ENCODE data around the gene GMCL2.

GMCL2 gene

DNA sequence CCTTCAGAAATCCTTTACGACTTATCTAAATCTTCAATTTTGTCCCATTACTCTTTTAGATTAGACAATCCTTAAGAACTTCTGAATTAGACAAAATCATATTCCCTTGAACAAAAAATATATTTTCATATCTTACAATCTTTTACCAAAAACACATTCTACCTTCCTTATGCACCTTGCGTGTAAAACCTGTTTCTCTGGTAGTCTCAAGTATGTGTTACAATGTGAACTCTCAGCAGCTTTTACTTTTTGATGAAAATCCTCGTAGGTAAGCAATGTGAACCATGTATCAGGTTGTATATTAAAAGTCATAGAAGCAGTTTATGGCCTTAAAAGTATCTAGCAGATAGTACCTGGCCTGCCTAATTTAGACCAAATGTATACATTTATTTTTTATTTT, 12.7 kb downstream of the GMCL2 start:
- TF ChIP-seq, protein P1, sequence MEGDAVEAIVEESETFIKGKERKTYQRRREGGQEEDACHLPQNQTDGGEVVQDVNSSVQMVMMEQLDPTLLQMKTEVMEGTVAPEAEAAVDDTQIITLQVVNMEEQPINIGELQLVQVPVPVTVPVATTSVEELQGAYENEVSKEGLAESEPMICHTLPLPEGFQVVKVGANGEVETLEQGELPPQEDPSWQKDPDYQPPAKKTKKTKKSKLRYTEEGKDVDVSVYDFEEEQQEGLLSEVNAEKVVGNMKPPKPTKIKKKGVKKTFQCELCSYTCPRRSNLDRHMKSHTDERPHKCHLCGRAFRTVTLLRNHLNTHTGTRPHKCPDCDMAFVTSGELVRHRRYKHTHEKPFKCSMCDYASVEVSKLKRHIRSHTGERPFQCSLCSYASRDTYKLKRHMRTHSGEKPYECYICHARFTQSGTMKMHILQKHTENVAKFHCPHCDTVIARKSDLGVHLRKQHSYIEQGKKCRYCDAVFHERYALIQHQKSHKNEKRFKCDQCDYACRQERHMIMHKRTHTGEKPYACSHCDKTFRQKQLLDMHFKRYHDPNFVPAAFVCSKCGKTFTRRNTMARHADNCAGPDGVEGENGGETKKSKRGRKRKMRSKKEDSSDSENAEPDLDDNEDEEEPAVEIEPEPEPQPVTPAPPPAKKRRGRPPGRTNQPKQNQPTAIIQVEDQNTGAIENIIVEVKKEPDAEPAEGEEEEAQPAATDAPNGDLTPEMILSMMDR (IDR thresholded peaks at IDR 0.05), result no peak
- Histone ChIP-seq H3K27me3 (no peaks in the 10 kb centered on the region), H3K27ac (no peak overlapping the region), H3K36me3 (no peaks in the 10 kb centered on the region), H3K9me3 (no peaks in the 10 kb centered on the region), H3K4me3 (ENCODE audit: low read depth in 1 of 2, low read length in 1 of 2) (no peak overlapping the region), H3K4me1 (ENCODE audit: control insufficient read depth in 1 of 2, insufficient read depth in 1 of 2, low read depth in 1 of 2, low read length in 1 of 2) (no peaks in the 10 kb centered on the region)

DNA sequence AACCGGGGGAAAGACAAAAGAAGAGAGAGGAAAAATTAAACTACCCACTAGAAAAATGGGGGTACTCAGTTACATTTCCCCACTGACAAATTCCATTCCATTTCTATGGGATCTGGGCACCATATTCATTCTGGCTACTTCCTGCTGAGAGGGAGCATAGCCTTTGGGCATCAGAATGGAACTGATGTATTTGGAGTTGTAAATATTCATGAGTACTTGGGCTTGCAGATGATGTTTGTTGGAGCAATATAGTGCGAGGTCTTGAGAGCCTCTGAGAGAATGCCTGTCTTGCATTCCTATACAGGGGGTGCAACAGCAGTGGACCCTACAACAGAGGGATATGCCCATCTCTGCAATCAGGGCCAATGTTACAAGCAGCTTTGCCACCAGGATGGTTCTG, 16.7 kb downstream of the GMCL2 start:
- Histone ChIP-seq H3K4me3 (ENCODE audit: low read depth in 1 of 2, low read length in 1 of 2) (no peak overlapping the region), H3K4me1 (ENCODE audit: control insufficient read depth in 1 of 2, insufficient read depth in 1 of 2, low read depth in 1 of 2, low read length in 1 of 2) (no peaks in the 10 kb centered on the region), H3K9me3 (no peaks in the 10 kb centered on the region), H3K27me3 (peaks cover 9% of the 10 kb centered on the region), H3K36me3 (no peaks in the 10 kb centered on the region), H3K27ac (no peak overlapping the region)
- TF ChIP-seq, protein P1 (IDR thresholded peaks at IDR 0.05), result no peak

DNA sequence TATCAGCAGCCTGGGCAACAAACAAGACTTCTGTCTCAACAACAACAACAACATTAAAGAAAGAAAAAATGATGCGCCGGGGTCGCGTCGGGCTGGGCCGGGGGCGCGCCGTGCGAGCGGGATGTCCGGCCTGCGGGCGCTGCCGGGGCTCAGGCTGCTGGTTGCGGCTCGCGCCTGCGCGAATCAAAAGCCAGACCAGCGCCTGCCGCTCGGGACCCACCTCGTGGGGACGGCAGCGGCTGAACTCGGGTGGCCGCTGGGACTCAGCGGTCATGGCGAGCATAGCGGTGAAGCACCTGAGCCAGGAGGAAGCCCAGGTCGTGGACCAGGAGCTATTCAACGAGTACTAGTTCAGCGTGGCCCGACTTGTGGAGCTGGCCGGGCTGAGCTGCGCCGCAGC, 21.6 kb downstream of the GMCL2 start:
- Histone ChIP-seq H3K9me3 (no peaks in the 10 kb centered on the region), H3K27ac (no peak overlapping the region), H3K4me3 (ENCODE audit: low read depth in 1 of 2, low read length in 1 of 2) (no peak overlapping the region), H3K4me1 (ENCODE audit: control insufficient read depth in 1 of 2, insufficient read depth in 1 of 2, low read depth in 1 of 2, low read length in 1 of 2) (peaks cover 9 to 10% of the 10 kb centered on the region in 2 experiments), H3K27me3 (peaks cover 31% of the 10 kb centered on the region), H3K36me3 (no peaks in the 10 kb centered on the region)
- TF ChIP-seq, protein P1 (IDR thresholded peaks at IDR 0.05), result no peak

DNA sequence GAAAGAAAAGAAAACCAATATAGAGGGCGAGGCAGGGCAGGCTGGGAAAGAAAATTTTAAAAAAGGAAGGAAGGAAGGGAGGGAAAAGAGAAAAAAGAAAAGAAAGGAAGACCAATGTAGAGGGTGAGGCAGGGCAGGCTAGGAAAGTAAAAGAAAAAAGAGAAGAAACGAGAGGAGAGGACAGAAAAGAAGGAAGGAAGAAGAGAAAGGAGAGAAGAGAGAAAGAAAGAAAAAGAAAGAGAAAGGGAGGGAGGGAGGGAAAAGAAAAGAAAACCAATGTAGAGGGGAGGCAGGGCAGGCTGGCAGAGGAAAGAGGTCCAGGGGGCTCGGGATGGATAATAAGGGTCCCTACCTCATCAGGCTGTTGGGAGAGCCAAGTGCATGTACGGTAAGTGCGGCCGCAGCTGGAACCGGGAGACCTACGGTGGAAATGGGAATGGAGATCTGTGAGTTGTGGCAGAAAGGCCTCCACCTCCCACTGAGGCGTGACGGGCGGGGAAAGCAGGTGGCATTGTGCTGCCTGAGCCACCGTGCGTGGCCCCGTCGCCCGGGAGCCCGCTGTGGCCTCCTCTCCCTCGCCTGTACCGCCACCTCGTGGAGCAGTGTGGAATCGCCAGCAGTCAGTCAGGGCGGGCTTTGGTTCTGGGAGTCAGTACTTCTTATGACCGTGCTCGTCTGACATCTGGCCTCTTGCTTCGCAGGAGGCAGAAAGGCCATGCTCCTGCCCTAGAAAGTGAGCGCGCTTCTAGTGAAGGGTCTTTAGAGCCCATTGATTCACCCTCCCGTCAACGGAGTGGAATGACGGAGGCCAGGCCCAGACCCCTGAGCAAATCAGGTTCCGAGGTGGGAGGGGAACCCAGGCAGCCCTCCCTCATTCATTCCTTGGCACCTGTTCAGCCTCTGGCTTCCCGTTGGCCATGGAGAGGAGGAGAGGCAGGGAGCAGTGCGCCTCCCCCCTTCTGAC, 23.1 kb downstream of the GMCL2 start:
- TF ChIP-seq, protein P1 (IDR thresholded peaks at IDR 0.05), result peak; percentile 97
- H3K4me3 ChIP-seq (ENCODE audit: low read depth in 1 of 2, low read length in 1 of 2), result peak overlapping the region; percentile 45 to 58
- H3K9me3 ChIP-seq, result no peaks in the 10 kb centered on the region

DNA sequence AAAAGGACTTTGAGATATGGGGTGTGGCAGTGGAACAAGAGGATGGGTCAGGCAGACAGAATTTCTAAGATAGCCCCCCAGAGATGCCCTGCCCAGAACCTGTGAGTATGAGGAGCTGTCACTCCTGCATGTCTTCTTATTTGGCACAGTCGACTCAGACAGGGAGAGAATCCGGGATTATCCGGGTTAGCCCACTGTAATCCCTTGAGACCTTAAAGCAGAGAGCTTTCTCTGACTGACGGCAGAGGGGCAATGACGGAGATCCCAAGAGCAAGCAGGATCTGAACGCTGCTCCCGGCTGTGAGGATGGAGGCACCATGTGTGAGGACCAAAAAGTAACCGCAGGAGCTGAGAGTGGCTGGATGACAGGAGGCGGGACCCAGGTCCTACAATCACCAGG, 24.7 kb downstream of the GMCL2 start:
- H3K27me3 ChIP-seq, result peaks cover 31% of the 10 kb centered on the region
- peaks cover 9 to 10% of the 10 kb centered on the region in 2 experiments for H3K4me1 ChIP-seq (ENCODE audit: control insufficient read depth in 1 of 2, insufficient read depth in 1 of 2, low read depth in 1 of 2, low read length in 1 of 2)
- no peak overlapping the region for H3K4me3 ChIP-seq (ENCODE audit: low read depth in 1 of 2, low read length in 1 of 2)
- no peaks in the 10 kb centered on the region for H3K9me3 ChIP-seq
- TF ChIP-seq, protein P1 (IDR thresholded peaks at IDR 0.05), result no peak
- H3K27ac ChIP-seq, result no peak overlapping the region
- H3K36me3 ChIP-seq, result no peaks in the 10 kb centered on the region

More for the DNA sequence above, 23.1 kb downstream of the GMCL2 start:
- Histone ChIP-seq H3K27ac (no peak overlapping the region), H3K27me3 (peaks cover 31% of the 10 kb centered on the region), H3K4me1 (ENCODE audit: control insufficient read depth in 1 of 2, insufficient read depth in 1 of 2, low read depth in 1 of 2, low read length in 1 of 2) (peaks cover 9 to 10% of the 10 kb centered on the region in 2 experiments), H3K36me3 (no peaks in the 10 kb centered on the region)
